Stimulated activated CD4-positive, alpha-beta T cell treated with anti-CD3 and anti-CD28 coated beads, Interleukin-12 subunit alpha, Interleukin-12 subunit beta, amount 100 ng/mL, for 4 hours (primary cell): ENCODE data around the gene SOX21.
"Not testable (repeated sequence)": the region's sequence is repeated elsewhere in the genome, so short reads cannot be mapped to it uniquely, and the experiment has no call there.

Experiments used
- DNase-seq: peaks from one replicate; pipeline ENCODE4 v3.0.0-alpha.2; 2020

Gene SOX21

GRCh38 chr13:94712287-94712811 lies at the start of gene SOX21:
Gene SOX21, minus strand, starts transcription at chr13:94712545. Its CDS starts 496 bp downstream, at chr13:94712049.
- no peak for DNase-seq

- DNase-seq, result no peak
Measured at GRCh38 chr13:94761407-94761806, 49.1 kb upstream of the SOX21 start.

DNA sequence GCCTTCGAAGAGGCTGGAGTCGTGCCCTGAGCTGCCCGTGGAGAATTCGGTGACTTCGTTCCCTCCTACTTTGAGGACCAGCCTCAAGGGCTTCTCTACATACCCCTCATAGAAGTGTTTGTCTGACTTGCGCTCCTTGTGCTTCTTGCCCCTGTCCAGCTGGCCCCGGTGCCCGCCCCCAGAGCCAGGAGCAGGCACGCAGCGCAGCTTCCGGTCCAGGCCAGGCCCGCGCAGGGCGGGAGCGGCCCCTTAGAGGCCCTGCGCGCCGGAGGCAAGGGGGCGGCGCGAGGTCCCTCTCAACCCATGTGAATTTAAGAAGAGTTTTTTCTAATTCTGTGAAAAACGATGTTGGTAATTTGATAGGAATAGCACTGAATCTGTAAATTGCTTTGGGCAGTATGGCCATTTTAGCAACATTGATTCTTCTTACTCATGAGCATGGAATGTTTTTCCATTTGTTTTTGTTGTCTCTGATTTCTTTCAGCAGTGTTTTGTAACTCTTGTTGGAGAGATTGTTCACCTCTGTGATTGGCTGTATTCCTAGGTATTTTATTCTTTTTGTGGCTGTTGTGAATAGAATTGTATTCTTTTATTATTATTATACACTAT lies 46.9 kb upstream of the SOX21 start:
- DNase-seq, result no peak

GRCh38 chr13:94758436-94758960 lies 46.2 kb upstream of the SOX21 start:
- no peak for DNase-seq

DNA sequence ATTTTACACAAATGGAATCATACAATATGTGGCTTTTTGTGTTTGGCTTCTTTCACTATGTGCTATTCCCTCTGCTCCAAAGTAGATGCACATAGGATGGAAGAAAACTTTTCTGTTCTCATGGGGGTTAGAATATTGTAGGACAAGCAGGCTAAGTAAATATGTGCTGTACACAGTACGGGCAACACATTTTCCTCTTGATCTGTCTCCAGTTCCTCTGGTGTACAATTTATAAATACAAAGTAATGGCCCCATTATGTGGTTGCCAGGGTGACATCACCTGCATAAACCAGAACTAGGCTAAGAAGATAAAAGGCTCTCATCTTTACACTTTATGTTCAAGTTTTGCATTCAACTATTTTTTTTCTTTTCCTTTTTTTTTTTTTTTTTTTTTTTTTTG lies 41.0 kb upstream of the SOX21 start:
- DNase-seq, result no peak

GRCh38 chr13:94749162-94749561 lies 36.8 kb upstream of the SOX21 start:
- no peak for DNase-seq

DNA sequence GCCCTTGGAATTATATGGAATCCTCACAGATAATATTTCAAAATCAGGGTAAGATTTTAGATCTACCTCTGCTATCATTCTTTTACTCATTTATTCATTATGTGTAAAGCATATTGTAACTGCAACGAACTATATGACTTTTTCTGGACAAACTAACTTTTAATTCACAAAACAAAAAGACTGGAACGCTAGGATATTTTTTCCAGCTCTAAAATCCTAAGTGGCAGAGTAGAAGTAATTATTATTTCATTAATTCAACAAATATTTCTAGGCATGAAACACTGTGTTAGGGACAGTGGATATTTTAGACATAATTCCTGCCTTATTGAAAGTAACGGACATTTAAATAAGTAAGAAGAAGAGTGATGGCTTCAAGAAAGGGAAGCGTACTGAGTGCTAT lies 26.9 kb upstream of the SOX21 start:
- DNase-seq, result no peak

- DNase-seq, result no peak
Measured at GRCh38 chr13:94731028-94731427, 18.7 kb upstream of the SOX21 start.

- not testable (repeated sequence) for DNase-seq
Measured at GRCh38 chr13:94729941-94730340, 17.6 kb upstream of the SOX21 start.

DNA sequence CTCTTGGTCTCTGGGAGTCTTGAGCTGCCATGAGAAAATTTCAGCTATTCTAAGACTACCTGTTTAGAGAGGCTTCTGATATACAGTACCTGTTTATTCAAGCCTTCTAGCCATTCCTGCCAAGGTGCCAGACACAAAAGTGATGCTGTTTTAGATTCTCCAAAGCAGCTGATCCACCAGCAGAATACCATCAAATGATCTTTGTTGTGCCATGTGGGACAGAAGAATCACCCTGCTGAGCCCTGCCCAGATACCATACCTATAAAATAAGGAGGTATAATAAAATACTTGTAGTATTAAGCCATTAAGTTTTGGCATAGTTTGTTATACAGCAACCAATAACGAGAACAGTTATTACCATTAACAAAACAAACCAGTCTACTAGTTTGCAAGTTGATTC lies 14.1 kb upstream of the SOX21 start:
- no peak for DNase-seq

- no peak for DNase-seq
Measured at GRCh38 chr13:94722609-94723345, 10.4 kb upstream of the SOX21 start.

DNA sequence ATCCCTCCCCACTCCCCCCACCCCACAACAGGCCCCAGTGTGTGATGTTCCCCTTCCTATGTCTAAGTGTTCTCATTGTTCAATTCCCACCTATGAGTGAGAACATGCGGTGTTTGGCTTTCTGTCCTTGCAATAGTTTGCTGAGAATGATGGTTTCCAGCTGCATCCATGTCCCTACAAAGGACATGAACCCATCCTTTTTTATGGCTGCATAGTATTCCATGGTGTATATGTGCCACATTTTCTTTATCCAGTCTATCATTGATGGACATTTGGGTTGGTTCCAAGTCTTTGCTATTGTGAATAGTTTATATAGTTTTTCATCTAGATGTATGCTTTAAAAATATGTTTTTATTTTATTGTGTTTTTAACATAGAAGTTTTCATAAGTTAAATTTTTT lies 6.4 kb upstream of the SOX21 start:
- not testable (repeated sequence) for DNase-seq

- DNase-seq, result no peak
Measured at GRCh38 chr13:94717916-94718315, 5.6 kb upstream of the SOX21 start.

- DNase-seq, result no peak
Measured at GRCh38 chr13:94716016-94716415, 3.7 kb upstream of the SOX21 start.

- DNase-seq, result no peak
Measured at GRCh38 chr13:94713561-94714182, 1.3 kb upstream of the SOX21 start.

DNA sequence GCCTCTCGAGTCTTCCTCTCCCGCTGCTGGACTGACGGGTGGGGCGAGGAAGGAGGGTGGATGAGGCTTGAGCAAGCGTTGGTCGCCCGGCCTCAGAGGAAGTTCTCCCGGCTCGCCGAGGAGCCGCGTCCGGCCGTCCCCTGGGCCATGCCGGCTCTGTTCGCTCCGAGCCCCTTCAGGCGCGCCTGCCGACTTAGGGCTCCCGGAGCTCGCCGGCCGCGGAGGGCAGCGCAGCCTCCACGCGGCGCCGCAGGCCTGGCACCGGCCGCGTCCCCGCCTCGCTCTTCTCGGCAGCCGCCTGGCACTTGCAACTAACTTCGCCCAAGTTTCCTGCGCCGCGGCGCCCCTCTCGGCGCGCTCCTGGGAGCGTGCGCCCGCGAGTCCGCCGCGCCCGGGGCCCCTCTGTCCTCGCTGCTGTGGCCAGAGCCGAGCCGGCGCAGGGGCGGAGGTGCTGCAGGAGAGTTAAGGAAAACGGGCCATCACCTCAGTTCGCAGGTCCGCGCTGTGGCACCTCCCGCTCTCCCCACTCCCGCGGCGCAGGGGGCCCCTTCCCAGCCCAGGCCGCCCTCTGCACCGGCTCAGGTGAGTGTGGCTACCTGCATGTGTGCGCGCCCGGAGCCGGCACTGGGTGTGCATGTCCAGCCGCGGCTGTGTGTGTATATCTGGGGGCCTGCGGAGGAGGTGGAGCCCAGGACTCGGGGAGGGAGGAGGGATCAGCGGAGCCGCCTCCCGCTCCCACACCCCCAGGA lies 641 bp upstream of the SOX21 start:
- DNase-seq, result no peak

DNA sequence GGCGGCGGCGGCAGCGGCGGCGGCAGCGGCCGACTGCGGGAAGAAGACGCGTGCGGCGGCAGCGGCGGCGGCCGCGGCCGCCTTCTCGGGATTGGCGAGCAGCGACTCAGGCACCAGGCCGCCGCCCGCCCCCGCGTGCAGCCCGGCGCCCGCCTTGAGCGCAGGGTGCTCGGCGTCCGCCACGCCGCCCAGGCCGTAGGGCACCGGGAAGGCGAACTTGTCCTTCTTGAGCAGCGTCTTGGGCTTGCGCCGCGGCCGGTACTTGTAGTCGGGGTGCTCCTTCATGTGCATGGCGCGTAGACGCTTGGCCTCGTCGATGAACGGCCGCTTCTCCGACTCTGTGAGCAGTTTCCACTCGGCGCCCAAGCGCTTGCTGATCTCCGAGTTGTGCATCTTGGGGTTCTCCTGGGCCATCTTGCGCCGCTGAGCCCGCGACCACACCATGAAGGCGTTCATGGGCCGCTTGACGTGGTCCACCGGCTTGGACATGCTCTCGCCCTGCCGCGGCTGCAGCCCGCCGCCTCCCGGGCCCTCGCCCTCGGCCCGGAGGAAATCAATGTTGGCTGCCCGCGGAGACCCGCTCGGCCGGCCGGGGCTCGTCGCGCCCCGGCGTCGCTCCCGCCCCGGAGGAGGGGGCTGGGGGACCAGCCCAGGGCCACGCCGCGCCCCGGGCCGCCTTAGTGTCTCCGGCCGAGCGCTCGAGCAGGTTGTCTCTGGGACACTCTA lies 621 bp downstream of the SOX21 start:
- DNase-seq, result no peak

DNA sequence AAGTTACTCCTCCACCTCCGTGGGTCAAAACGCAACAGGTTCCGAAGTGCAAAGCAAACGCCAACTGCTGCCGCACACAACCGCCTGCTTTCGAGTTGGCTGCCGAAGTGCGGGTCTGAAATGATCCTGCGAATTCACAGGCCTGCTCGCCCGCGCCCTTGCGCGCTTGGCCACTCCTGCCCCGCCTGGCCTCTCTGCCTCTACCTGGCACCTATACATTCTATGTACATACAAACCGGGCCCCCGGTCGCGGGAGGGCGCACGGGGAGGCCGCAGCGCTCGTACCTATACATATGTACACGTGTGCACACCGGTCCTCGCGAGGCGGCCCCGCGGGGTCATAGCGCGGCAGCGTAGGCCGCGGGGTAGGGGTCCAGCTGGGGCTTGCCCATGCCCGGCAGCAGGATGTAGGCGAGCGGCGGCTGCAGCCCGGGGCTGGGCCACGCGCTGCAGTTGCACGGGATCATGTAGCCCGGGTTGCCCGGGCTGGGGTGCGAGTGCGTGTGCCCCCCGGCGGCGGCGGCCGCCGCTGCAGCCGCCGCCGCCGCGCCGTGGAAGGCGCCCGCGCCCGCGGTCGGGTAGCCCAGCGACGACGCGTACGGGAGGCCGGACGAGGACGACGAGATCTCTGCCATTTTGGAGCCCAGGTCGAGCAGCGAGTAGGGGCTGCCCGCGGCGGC lies 1.3 kb downstream of the SOX21 start:
- DNase-seq, result no peak

DNA sequence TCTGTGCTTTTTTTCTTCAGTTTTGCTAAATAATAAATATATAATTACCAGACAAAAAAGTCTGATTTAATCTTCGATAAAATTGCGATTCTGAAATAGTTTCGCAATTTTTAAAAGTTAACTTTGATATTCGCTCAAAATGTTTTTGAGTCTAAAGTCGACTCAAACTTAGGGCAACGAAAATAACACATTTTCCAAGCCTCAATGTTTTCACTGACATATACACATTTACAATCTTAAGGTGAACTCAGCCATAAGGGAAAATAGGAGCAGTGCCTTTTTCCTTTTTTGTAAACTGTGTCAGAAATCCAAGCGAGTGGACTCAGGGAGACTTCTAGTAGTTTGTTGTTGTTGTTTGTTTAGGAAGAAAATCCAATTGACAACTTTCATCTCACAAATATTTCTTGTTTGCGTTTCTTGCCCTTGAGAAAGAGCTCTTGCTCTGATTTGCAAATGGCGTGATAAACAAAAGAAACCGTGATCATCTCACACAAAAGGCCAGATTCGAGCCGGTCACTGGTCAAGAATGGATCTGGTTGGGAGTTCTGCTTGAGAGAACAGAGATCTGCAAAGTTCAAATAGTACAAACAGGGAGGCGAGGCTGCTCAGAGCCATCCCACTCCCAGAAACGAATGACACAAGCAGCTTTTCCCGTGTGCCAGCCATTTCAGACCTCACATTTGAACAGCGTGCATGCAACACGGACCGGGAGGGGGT lies 2.1 kb downstream of the SOX21 start:
- DNase-seq, result no peak

DNA sequence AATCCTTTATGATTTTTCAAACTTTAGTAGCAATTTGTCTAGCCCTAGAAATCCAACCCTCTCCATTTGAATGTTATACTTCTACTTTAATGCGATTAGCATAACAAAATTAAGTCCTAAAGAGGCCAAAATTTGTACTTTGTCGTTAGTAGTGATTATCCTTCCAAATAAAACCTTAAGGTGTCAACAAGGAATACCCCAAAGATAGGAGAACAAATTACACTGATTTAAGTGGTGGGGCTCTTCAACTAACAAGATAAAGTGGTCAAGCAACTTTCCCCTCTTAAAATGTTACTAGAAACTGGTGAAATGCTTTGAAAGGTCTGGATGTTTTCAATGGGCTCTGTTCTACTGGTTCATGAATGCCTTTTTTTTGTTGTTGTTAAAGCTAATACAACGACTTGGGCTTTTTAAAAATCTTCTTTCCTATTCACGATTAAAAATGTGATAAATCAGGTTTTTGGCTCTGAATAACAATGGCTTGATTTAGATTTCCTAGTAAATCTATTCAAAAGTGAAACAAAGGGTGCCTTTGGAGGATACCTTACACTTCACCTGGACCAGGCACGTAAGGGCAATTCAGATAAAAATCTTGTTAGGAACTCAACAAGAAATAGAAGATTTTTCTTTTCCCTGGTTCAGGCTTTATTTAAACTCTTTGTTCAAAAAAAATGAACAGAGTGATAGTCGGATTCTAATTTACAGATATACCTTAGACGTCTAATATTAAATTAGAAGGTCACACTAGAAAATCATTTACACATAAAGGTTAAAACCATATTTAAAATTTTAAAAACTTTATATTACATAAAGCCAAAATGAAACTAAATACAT lies 3.1 kb downstream of the SOX21 start:
- DNase-seq, result no peak
